NB4 (cell line): ENCODE results near the gene NDC1.

Experiments used
- DNase-seq: peaks from one replicate; pipeline ENCODE4 v3.0.0; 2010; ENCODE audit warnings: low read depth
- H3K4me3 ChIP-seq: one replicate; pipeline ENCODE4 v1.5.1; 2011; ENCODE audit warnings: mild to moderate bottlenecking, low read depth, low read length, moderate library complexity
- CTCF ChIP-seq: IDR thresholded peaks from one replicate; pipeline ENCODE4 v1.5.1; 2012; ENCODE audit warnings: low read depth, low read length
- MAX ChIP-seq: IDR thresholded peaks from 2 replicates; pipeline ENCODE4 v1.6.1; 2011; ENCODE audit warnings: low read depth, low read length
- MYC ChIP-seq: IDR thresholded peaks from 2 replicates; pipeline ENCODE4 v1.6.1; 2011; ENCODE audit warnings: low read depth, low read length
- POLR2A ChIP-seq: IDR thresholded peaks from 2 replicates; pipeline ENCODE4 v1.6.1; 2011; ENCODE audit warnings: mild to moderate bottlenecking; ENCODE audit not compliant: insufficient read length; ENCODE audit errors: extremely low read depth

Gene NDC1

DNA sequence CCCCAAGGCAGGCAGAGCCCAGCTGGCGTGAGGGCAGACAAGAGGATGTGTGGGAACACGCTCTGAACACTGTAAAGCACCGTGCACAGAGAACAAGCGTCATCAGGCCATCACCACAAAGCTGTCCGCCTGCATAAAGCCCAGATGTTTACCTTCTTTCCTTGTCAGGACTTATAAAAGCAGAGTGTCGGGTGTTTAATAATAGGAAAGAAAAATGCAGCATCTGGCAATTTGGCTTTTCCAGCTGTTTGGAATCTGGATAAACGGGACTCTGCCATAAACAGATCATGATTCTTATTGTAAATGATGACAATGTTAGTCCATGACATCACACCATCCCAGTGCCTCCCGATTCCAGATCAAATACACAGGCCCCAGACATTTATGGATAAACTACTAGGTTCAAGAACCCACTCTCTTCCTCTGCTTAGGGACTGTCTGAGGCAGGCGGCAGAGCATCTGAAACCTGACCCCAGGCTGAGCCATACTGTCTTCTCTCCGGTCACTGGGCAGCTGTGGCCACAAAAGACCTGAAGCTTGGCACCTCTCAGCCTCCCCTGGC is 103.4 kb downstream of the NDC1 start:
- TF ChIP-seq POLR2A (no peak), CTCF (no peak), MYC (no peak), MAX (no peak)
- H3K4me3 ChIP-seq, result no peak overlapping the region
- no peak for DNase-seq

DNA sequence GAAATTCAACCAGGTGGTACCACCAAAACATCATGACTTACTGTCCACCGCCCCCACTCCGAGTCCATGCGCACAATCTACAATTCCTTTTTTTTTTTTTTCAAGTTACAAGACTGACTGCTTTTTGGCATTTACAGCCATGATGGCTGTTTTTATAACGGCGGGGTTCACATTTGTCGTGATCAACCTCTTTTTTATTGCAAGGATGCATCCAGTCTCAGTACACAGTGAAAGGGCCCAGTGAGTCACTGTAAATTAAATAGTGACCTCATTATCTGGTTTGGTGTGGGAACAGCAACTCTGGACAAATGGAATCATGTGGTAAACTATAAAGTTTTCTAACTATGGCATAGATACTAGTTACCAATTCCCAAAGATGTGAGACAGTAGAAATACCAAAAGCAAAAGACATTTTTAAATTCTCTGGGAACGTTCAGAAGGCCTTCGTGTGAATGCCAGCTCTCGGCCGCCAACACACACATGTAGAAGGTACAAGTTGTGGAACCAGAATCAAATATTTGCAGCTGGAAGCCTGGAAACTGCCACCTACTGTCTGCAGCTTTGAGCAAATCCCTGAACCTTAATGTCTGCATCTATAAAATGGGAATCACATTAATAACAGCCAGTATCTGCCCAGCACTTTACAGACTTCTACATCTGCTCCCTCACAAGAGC is 104.0 kb downstream of the NDC1 start:
- no peak overlapping the region for H3K4me3 ChIP-seq
- no peak for TF ChIP-seq MYC
- no peak for DNase-seq

- DNase-seq, result no peak
- H3K4me3 ChIP-seq, result no peak overlapping the region
- TF ChIP-seq CTCF, result no peak
- TF ChIP-seq MAX, result no peak
These were observed 104.6 kb downstream of the NDC1 start for GRCh38 chr1:53733447-53733931.

DNA sequence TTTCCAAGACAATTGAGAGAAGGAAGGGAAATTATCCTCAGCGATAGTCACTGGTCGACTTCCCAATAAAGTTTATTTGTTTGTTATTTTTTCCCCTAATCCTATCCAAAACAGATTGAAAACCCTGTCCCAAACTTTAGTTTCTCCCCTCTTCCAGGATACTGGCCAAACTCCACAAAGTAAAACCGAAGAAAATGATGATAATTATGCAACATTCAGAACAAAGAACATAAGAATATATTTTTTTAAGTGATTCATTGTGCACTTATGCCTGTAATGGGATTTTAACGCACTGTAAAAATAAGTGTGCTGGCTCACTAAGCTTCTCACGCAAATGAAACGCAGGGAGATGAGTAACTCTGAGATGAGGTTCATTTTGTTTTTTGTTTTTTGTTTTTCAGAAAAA is 105.2 kb downstream of the NDC1 start:
- TF ChIP-seq POLR2A, result no peak
- TF ChIP-seq CTCF, result no peak
- no peak for TF ChIP-seq MYC
- TF ChIP-seq MAX, result no peak
- no peak overlapping the region for H3K4me3 ChIP-seq
- no peak for DNase-seq

GRCh38 chr1:53732409-53732808 is 105.7 kb downstream of the NDC1 start:
- DNase-seq, result no peak

More at GRCh38 chr1:53732409-53732808, 105.7 kb downstream of the NDC1 start:
- H3K4me3 ChIP-seq, result no peak overlapping the region
- TF ChIP-seq MAX, result no peak
- no peak for TF ChIP-seq CTCF
- no peak for TF ChIP-seq POLR2A
- TF ChIP-seq MYC, result no peak
